HepG2 (cell line): ENCODE results near the gene ISOC2. TPM values are rescaled to one million over a fixed set of nuclear protein-coding genes. Genes with fewer than 3 reads are reported as not detected.

Experiments
- E2F5 ChIP-seq: sonication (generic); formaldehyde crosslinking; conservative IDR thresholded peaks from 2 replicates; pipeline ENCODE4 v1.4.0; 2020; ENCODE audit warnings: missing genetic modification reagents
- GATAD2A ChIP-seq: IDR thresholded peaks from 2 replicates; pipeline ENCODE4 v1.6.1; 2016
- IKZF4 ChIP-seq: sonication (generic); formaldehyde crosslinking; IDR thresholded peaks from 2 replicates; pipeline ENCODE4 v1.5.1; 2020; ENCODE audit warnings: borderline replicate concordance, mild to moderate bottlenecking, low read depth, missing genetic modification reagents; ENCODE audit errors: not compliant biosample characterization
- KDM1A ChIP-seq: IDR thresholded peaks from 2 replicates; pipeline ENCODE4 v1.6.1; 2016; ENCODE audit warnings: missing compliant biosample characterization
- MAFG ChIP-seq: sonication (generic); formaldehyde crosslinking; IDR thresholded peaks from 2 replicates; pipeline ENCODE4 v1.5.1; 2020; ENCODE audit warnings: mild to moderate bottlenecking, missing genetic modification reagents
- MIXL1 ChIP-seq: IDR thresholded peaks from 2 replicates; pipeline ENCODE4 v1.6.1; 2016
- PITX1 ChIP-seq: sonication (generic); formaldehyde crosslinking; IDR thresholded peaks from 2 replicates; pipeline ENCODE4 v1.5.1; 2020; ENCODE audit warnings: mild to moderate bottlenecking, missing genetic modification reagents
- PRMT3 ChIP-seq: sonication (generic); formaldehyde crosslinking; IDR thresholded peaks from 2 replicates; pipeline ENCODE4 v1.8.1; 2022; ENCODE audit warnings: low read depth, mild to moderate bottlenecking, moderate library complexity, missing genetic modification reagents, borderline replicate concordance
- RFX1 ChIP-seq: fragments of 450-650 bp; IDR thresholded peaks from 2 replicates; pipeline ENCODE4 v1.6.1; 2017
- TSC22D2 ChIP-seq: sonication (generic); formaldehyde crosslinking; IDR thresholded peaks from 2 replicates; pipeline ENCODE4 v1.5.1; 2020; ENCODE audit warnings: missing genetic modification reagents, mild to moderate bottlenecking, borderline replicate concordance
- XRCC5 ChIP-seq: fragments of 200-400 bp; formaldehyde crosslinking; optimal IDR thresholded peaks from 2 replicates; pipeline ENCODE3; 2017; ENCODE audit warnings: mild to moderate bottlenecking, low read length
- ZFP90 ChIP-seq: sonication (generic); formaldehyde crosslinking; IDR thresholded peaks from 2 replicates; pipeline ENCODE4 v1.8.0; 2022; ENCODE audit warnings: missing genetic modification reagents, mild to moderate bottlenecking, inconsistent platforms, borderline replicate concordance
- ZNF331 ChIP-seq: sonication (generic); formaldehyde crosslinking; IDR thresholded peaks from 2 replicates; pipeline ENCODE4 v1.4.0; 2020; ENCODE audit warnings: missing genetic modification reagents
- ZNF547 ChIP-seq: sonication (generic); formaldehyde crosslinking; IDR thresholded peaks from 2 replicates; pipeline ENCODE4 v1.5.1; 2020; ENCODE audit warnings: mild to moderate bottlenecking, missing genetic modification reagents
- ZNF569 ChIP-seq: sonication (generic); formaldehyde crosslinking; IDR thresholded peaks from 2 replicates; pipeline ENCODE4 v1.5.0; 2020; ENCODE audit warnings: mild to moderate bottlenecking, missing genetic modification reagents, moderate library complexity, borderline replicate concordance
- polyA plus RNA-seq, 8 experiments: library from polyadenylated mRNA; depleted of rRNA in 3 of 8; stranded (reverse) in 7 of 8; unstranded in 1 of 8; fragments of >200 nt; fragmentation: Illumina TruSeq in 4 of 8; extraction: Trizol in 4 of 8; gene quantifications; 2 replicates each; pipeline versions ENCODE4 v1.2.1 to v1.2.3, GENCODE V29; 2011 to 2016; ENCODE audit warnings: low read depth in 4 of 8, missing spikeins in 1 of 8, mixed read lengths in 1 of 8; ENCODE audit not compliant: insufficient read depth in 1 of 8
- total RNA-seq, 5 experiments: library from RNA; depleted of rRNA; stranded (reverse); fragments of >200 nt; fragmentation: Illumina TruSeq; extraction: Trizol; gene quantifications; 2 replicates each; pipeline ENCODE4 v1.2.3, GENCODE V29; 2016; ENCODE audit warnings: low read depth in 1 of 5
- TF ChIP-seq, protein P1 (sequence below): sonication (generic); formaldehyde crosslinking; IDR thresholded peaks from 2 replicates; pipeline ENCODE4 v1.4.0; 2020; ENCODE audit warnings: missing genetic modification reagents

The ISOC2 gene
- total and polyA plus RNA-seq, 2 of the 13 experiments (the other 11 are each of a cell fraction or from before 2014, with no cell fraction given): 76.8 to 105 TPM

- TF ChIP-seq PITX1 (CRISPR knock-in tag): 0 out of 2 replicates have a peak, but pooled peaks have one; percentile 22
- TF ChIP-seq IKZF4 (CRISPR knock-in tag): no peak
- TF ChIP-seq XRCC5: peak; percentile 22
- no peak for TF ChIP-seq PRMT3 (CRISPR knock-in tag)
- TF ChIP-seq MIXL1 (CRISPR knock-in tag): peak; percentile 88
- TF ChIP-seq ZNF569: no peak
- TF ChIP-seq GATAD2A: peak; percentile 28; the same call in 1 of the 2 replicates
- no peak for TF ChIP-seq RFX1
- TF ChIP-seq TSC22D2 (CRISPR knock-in tag): peak; percentile 55; the same call in 1 of the 2 replicates
- no peak for TF ChIP-seq ZNF547 (CRISPR knock-in tag)
- TF ChIP-seq E2F5 (CRISPR knock-in tag): no peak
- TF ChIP-seq, protein P1, sequence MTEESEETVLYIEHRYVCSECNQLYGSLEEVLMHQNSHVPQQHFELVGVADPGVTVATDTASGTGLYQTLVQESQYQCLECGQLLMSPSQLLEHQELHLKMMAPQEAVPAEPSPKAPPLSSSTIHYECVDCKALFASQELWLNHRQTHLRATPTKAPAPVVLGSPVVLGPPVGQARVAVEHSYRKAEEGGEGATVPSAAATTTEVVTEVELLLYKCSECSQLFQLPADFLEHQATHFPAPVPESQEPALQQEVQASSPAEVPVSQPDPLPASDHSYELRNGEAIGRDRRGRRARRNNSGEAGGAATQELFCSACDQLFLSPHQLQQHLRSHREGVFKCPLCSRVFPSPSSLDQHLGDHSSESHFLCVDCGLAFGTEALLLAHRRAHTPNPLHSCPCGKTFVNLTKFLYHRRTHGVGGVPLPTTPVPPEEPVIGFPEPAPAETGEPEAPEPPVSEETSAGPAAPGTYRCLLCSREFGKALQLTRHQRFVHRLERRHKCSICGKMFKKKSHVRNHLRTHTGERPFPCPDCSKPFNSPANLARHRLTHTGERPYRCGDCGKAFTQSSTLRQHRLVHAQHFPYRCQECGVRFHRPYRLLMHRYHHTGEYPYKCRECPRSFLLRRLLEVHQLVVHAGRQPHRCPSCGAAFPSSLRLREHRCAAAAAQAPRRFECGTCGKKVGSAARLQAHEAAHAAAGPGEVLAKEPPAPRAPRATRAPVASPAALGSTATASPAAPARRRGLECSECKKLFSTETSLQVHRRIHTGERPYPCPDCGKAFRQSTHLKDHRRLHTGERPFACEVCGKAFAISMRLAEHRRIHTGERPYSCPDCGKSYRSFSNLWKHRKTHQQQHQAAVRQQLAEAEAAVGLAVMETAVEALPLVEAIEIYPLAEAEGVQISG (CRISPR knock-in tag): no peak
- no peak for TF ChIP-seq KDM1A (CRISPR knock-in tag)
- 0 out of 2 replicates have a peak, but pooled peaks have one; percentile 18 for TF ChIP-seq ZNF331 (CRISPR knock-in tag)
- TF ChIP-seq MAFG (CRISPR knock-in tag): no peak
- no peak for TF ChIP-seq ZFP90 (CRISPR knock-in tag)
These were observed 43.3 kb downstream of the ISOC2 start (continued) for GRCh38 chr19:55418185-55418584.
